Measurements from ENCODE around the gene ADK. TPM values are rescaled to one million over a fixed set of nuclear protein-coding genes. Genes with fewer than 3 reads are reported as not detected.
"Not testable (repeated sequence)": the region's sequence is repeated elsewhere in the genome, so short reads cannot be mapped to it uniquely, and the experiment has no call there.

The ADK gene
- total and polyA plus RNA-seq, 8 donors, result 7.2 to 66.1 (median 21.5) TPM

- Histone ChIP-seq H3K4me3 (no peak overlapping the region), H3K27me3 (no peaks in the 10 kb centered on the region), H3K4me1 (no peaks in the 10 kb centered on the region), H3K27ac (no peak overlapping the region), H3K36me3 (no peaks in the 10 kb centered on the region), H3K9me3 (no peaks in the 10 kb centered on the region)
- TF ChIP-seq POLR2A (IDR thresholded peaks at IDR 0.05) (no peak), POLR2AphosphoS5 (IDR thresholded peaks at IDR 0.05) (no peak), CTCF (IDR thresholded peaks at IDR 0.05) (no peak), EP300 (IDR thresholded peaks at IDR 0.05) (no peak)
- intact Hi-C loops (cut with DNase I; ENCODE audit: low total_unique reads), result no loop called here
- no peak for DNase-seq
- 64 to 85% (median 74%) methylated on average over 4 of the region's 4 CpGs for WGBS, 5 donors
These were observed 339.5 kb downstream of the ADK start for GRCh38 chr10:74490551-74490950.

DNA sequence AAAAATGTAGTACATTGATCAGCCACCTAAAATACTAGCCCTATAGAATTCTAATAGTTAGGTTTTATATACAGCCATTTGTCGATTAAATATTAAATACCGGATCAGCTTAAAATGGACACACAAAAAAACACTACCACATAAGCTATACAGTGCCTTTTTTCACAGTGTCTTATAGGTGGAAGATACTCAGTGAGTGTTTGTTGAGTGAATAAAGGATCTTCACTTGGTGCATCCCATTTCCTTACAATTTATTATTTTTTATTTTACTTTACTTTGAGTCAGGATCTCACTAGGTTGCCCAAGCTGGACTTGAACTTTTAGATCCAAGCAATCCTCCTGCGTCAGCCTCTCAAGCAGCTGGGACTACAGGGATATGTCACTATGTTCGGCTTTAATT is 340.0 kb downstream of the ADK start:
- 95 to 99% (median 98%) methylated on average over 4 of the region's 4 CpGs for WGBS, 5 donors
- no peaks in the 10 kb centered on the region for H3K27me3 ChIP-seq
- intact Hi-C loops (cut with DNase I; ENCODE audit: low total_unique reads), result no loop called here
- H3K4me1 ChIP-seq, result no peaks in the 10 kb centered on the region
- H3K36me3 ChIP-seq, result no peaks in the 10 kb centered on the region
- no peak overlapping the region for H3K27ac ChIP-seq
- H3K9me3 ChIP-seq, result no peaks in the 10 kb centered on the region
- DNase-seq, result no peak
- no peak for TF ChIP-seq EP300 (IDR thresholded peaks at IDR 0.05)
- H3K4me3 ChIP-seq, result no peak overlapping the region

GRCh38 chr10:74496276-74496675 is 345.3 kb downstream of the ADK start:
- 92 to 100% (median 98%) methylated on average over 3 of the region's 3 CpGs for WGBS, 5 donors
- peaks cover 0 to 11% (median 4%) of the 10 kb centered on the region in 4 donors for H3K4me1 ChIP-seq
- H3K27me3 ChIP-seq; H3K4me3 ChIP-seq; H3K27ac ChIP-seq; H3K36me3 ChIP-seq; intact Hi-C loops (cut with DNase I; ENCODE audit: low total_unique reads); H3K9me3 ChIP-seq; DNase-seq: not testable (repeated sequence)

GRCh38 chr10:74498664-74499063 is 347.6 kb downstream of the ADK start:
- H3K36me3 ChIP-seq; H3K27ac ChIP-seq; H3K27me3 ChIP-seq; DNase-seq; H3K4me3 ChIP-seq; intact Hi-C loops (cut with DNase I; ENCODE audit: low total_unique reads); H3K9me3 ChIP-seq: not testable (repeated sequence)
- H3K4me1 ChIP-seq, result peaks cover 0 to 16% (median 6%) of the 10 kb centered on the region in 4 donors

- no peaks in the 10 kb centered on the region for H3K9me3 ChIP-seq
- no peaks in the 10 kb centered on the region for H3K27me3 ChIP-seq
- 82 to 91% (median 89%) methylated on average over 4 of the region's 4 CpGs for WGBS, 5 donors
- H3K4me1 ChIP-seq, result peaks cover 0 to 16% (median 6%) of the 10 kb centered on the region in 4 donors
- H3K27ac ChIP-seq, result peak overlapping the region in 1 of 5 donors; percentile 11
- no peak for TF ChIP-seq EP300 (IDR thresholded peaks at IDR 0.05)
- no peak for TF ChIP-seq POLR2AphosphoS5 (IDR thresholded peaks at IDR 0.05)
- intact Hi-C loops (cut with DNase I; ENCODE audit: low total_unique reads), result no loop called here
- DNase-seq, result no peak
- H3K4me3 ChIP-seq, result no peak overlapping the region
- H3K36me3 ChIP-seq, result no peaks in the 10 kb centered on the region
These were observed 349.1 kb downstream of the ADK start for GRCh38 chr10:74500026-74500704.

- DNase-seq, result no peak
- no peak for TF ChIP-seq CTCF (IDR thresholded peaks at IDR 0.05)
- no peak for TF ChIP-seq POLR2A (IDR thresholded peaks at IDR 0.05)
- no peak for TF ChIP-seq EP300 (IDR thresholded peaks at IDR 0.05)
- TF ChIP-seq POLR2AphosphoS5 (IDR thresholded peaks at IDR 0.05), result no peak
These were observed 349.8 kb downstream of the ADK start for GRCh38 chr10:74500816-74501215.

More at GRCh38 chr10:74500816-74501215, 349.8 kb downstream of the ADK start:
- Histone ChIP-seq H3K27ac (peak overlapping the region in 1 of 5 donors; percentile 11), H3K27me3 (no peaks in the 10 kb centered on the region), H3K4me1 (peaks cover 0 to 16% (median 6%) of the 10 kb centered on the region in 4 donors), H3K36me3 (peaks cover 0 to under 1% (median 0%) of the 10 kb centered on the region in 4 donors), H3K9me3 (no peaks in the 10 kb centered on the region), H3K4me3 (no peak overlapping the region)
- intact Hi-C loops (cut with DNase I; ENCODE audit: low total_unique reads), result no loop called here

Measured in stomach (tissue), 9 donors.